K562 (cell line): ENCODE measurements around the gene NEDD1. TPM values are rescaled to one million over a fixed set of nuclear protein-coding genes. Genes with fewer than 3 reads are reported as not detected.

ENCODE experiments used
- ATAC-seq: fragments of 200-7000 bp; cut with Tn5 transposase; 3 replicates; pipeline ENCODE4 v1.9.1; 2020; ENCODE audit warnings: moderate library complexity
- BruUV-seq: library from RNA; stranded (reverse); fragments of 400-500 nt; replicated peaks from 2 replicates; lab custom pipeline; 2021; lab: Mats Ljungman, UMichigan
- CTCF ChIA-PET: fragments of 300-600 bp; formaldehyde crosslinking; extraction: SDS; loops from one replicate; lab custom pipeline; 2021; ENCODE audit warnings: low intra/inter-chr PET ratio; lab: Yijun Ruan, JAX
- POLR2A ChIA-PET: fragments of 300-600, 350-650 bp; sonication (Branson Sonifier 250); formaldehyde crosslinking; extraction: SDS; loops from one replicate; lab custom pipeline; 2021; ENCODE audit warnings: antibody characterized with exemption, inconsistent platforms; lab: Yijun Ruan, JAX
- DNase-seq, 4 experiments: peaks; one replicate each; pipeline versions ENCODE4 v3.0.0 to v3.0.0-alpha.2; 2011 to 2018; ENCODE audit warnings: low spot score in 3 of 4, mixed read lengths in 3 of 4; ENCODE audit errors: extremely low read depth in 1 of 4
- FAIRE-seq: peaks from 2 replicates; lab custom pipeline; 2011; peaks lifted over from hg19 to GRCh38; lab: Jason Lieb, UNC
- H2AFZ ChIP-seq: 2 replicates; pipeline ENCODE4 v1.6.0; 2011; ENCODE audit warnings: low read depth, low read length, control low read depth, inconsistent platforms
- H3K27ac ChIP-seq: fragments of 200-600 bp; 3 replicates; pipeline ENCODE4 v1.8.0; 2011; ENCODE audit warnings: low read depth, mild to moderate bottlenecking, control low read depth, inconsistent platforms, low read length, moderate library complexity, mixed read lengths; ENCODE audit errors: extremely low read depth
- H3K27me3 ChIP-seq, 2 experiments: fragments of 300-600 bp in 1 of 2; 2 replicates in 1 of 2; 3 replicates in 1 of 2; pipeline versions ENCODE4 v1.6.0 to v1.8.0; 2011; ENCODE audit warnings: inconsistent platforms in 2 of 2, low read length in 2 of 2, mild to moderate bottlenecking in 1 of 2, mixed read lengths in 1 of 2, moderate library complexity in 1 of 2; ENCODE audit not compliant: control insufficient read depth in 2 of 2, insufficient read depth in 2 of 2
- H3K36me3 ChIP-seq: fragments of 300-600 bp; 3 replicates; pipeline ENCODE4 v1.8.0; 2011; ENCODE audit warnings: mild to moderate bottlenecking, low read length, inconsistent platforms; ENCODE audit not compliant: control insufficient read depth, insufficient read depth
- H3K4me1 ChIP-seq, 2 experiments: fragments of 200-600 bp in 1 of 2; replicated peaks in 1 of 2; 2 replicates in 1 of 2; 3 replicates in 1 of 2; pipeline versions ENCODE4 v1.5.1 to v1.8.0; 2011; ENCODE audit warnings: inconsistent platforms in 2 of 2, low read length in 2 of 2, mild to moderate bottlenecking in 1 of 2, mixed read lengths in 1 of 2, moderate library complexity in 1 of 2; ENCODE audit not compliant: control insufficient read depth in 2 of 2, insufficient read depth in 2 of 2
- H3K4me2 ChIP-seq: 2 replicates; pipeline ENCODE4 v1.6.1; 2011; ENCODE audit warnings: low read length, control low read depth, inconsistent platforms, mixed read lengths; ENCODE audit not compliant: insufficient read depth
- H3K4me3 ChIP-seq: fragments of 200-600 bp; sonication (generic), shearing (Covaris generic); 2 replicates; pipeline ENCODE4 v1.5.1; 2016; ENCODE audit warnings: control low read depth, inconsistent platforms
- H3K79me2 ChIP-seq: fragments of 200-600 bp; 3 replicates; pipeline ENCODE4 v1.8.0; 2011; ENCODE audit warnings: low read length, inconsistent platforms; ENCODE audit not compliant: control insufficient read depth, insufficient read depth
- H3K9ac ChIP-seq, 2 experiments: 2 replicates each; pipeline versions ENCODE4 v1.6.0 to v1.6.1; 2011; ENCODE audit warnings: low read depth in 2 of 2, low read length in 2 of 2, control low read depth in 1 of 2, inconsistent platforms in 1 of 2, mild to moderate bottlenecking in 1 of 2, mixed read lengths in 1 of 2; ENCODE audit not compliant: insufficient read depth in 1 of 2
- H3K9me1 ChIP-seq: one replicate; pipeline ENCODE4 v1.6.0; 2011; ENCODE audit warnings: inconsistent platforms, mild to moderate bottlenecking, low read length, moderate library complexity; ENCODE audit not compliant: control insufficient read depth, insufficient read depth
- H3K9me3 ChIP-seq: replicated peaks from 2 replicates; pipeline ENCODE4 v1.5.1; 2011; ENCODE audit warnings: low read depth, low read length, inconsistent platforms; ENCODE audit not compliant: control insufficient read depth, insufficient read depth
- H4K20me1 ChIP-seq: replicated peaks from 2 replicates; pipeline ENCODE4 v1.6.1; 2011; ENCODE audit warnings: low read length, inconsistent platforms, mixed read lengths; ENCODE audit not compliant: control insufficient read depth, insufficient read depth
- FIP1L1 ChIP-seq: fragments of 200-400 bp; formaldehyde crosslinking; IDR thresholded peaks from 2 replicates; pipeline ENCODE4 v1.6.1; 2018; ENCODE audit warnings: mild to moderate bottlenecking, low read depth, low read length; ENCODE audit not compliant: poor library complexity, severe bottlenecking
- GABPB1 ChIP-seq: sonication (generic); formaldehyde crosslinking; IDR thresholded peaks from 2 replicates; pipeline ENCODE4 v1.8.0; 2022; ENCODE audit warnings: mild to moderate bottlenecking, missing genetic modification reagents
- HDAC8 ChIP-seq: fragments of 450-650 bp; IDR thresholded peaks from 2 replicates; pipeline ENCODE4 v1.6.1; 2016; ENCODE audit warnings: mild to moderate bottlenecking, missing genetic modification characterization, moderate library complexity, missing compliant biosample characterization
- IRF9 ChIP-seq: fragments of 450-650 bp; IDR thresholded peaks from 2 replicates; pipeline ENCODE4 v1.6.1; 2016; ENCODE audit warnings: missing biosample characterization, missing genetic modification characterization
- MTA1 ChIP-seq: fragments of 450-650 bp; IDR thresholded peaks from 2 replicates; pipeline ENCODE4 v1.6.1; 2017; ENCODE audit warnings: borderline replicate concordance
- RB1 ChIP-seq: fragments of 450-650 bp; IDR thresholded peaks from 2 replicates; pipeline ENCODE4 v1.6.1; 2017; ENCODE audit warnings: low read depth, mild to moderate bottlenecking
- TFAP4 ChIP-seq: sonication (generic); formaldehyde crosslinking; IDR thresholded peaks from 2 replicates; pipeline ENCODE4 v1.8.0; 2022; ENCODE audit warnings: missing genetic modification reagents, mild to moderate bottlenecking, moderate library complexity, borderline replicate concordance
- WGBS: fragments of 100-300 bp; shearing (Covaris generic); methylation state at CpG from one replicate; pipeline ENCODE4 v1.1.6; 2016; ENCODE audit warnings: low coverage, mixed read lengths; ENCODE audit not compliant: insufficient coverage; ENCODE audit errors: missing lambda C conversion rate; 5-methylcytosine and 5-hydroxymethylcytosine counted together
- in situ Hi-C: fragments of 300-500 bp; cut with MboI; formaldehyde crosslinking; loops from 4 replicates; pipeline ENCODE4 v1.15.0; 2018; ENCODE audit warnings: inconsistent platforms, mixed read lengths
- intact Hi-C: fragments of 100-400 bp; cut with micrococcal nuclease; formaldehyde crosslinking; loops from 2 replicates; pipeline ENCODE4 v1.14.2; 2022
- polyA plus RNA-seq, 8 experiments: library from polyadenylated mRNA; depleted of rRNA in 4 of 8; stranded (reverse) in 5 of 8; unstranded in 3 of 8; fragments of >200 nt; fragmentation: Nextera tagmentation in 2 of 8; fragmentation: Illumina TruSeq in 1 of 8; extraction: Ambion mirVana in 2 of 8; extraction: Trizol in 1 of 8; gene quantifications; 2 replicates each; pipeline versions ENCODE4 v1.2.1 to v1.2.3, GENCODE V29; 2011 to 2014; ENCODE audit warnings: inconsistent platforms in 1 of 8, missing spikeins in 1 of 8
- total RNA-seq, 7 experiments: library from RNA; depleted of rRNA in 6 of 7; stranded (reverse); fragments of >200 nt in 6 of 7; fragmentation: Illumina TruSeq in 2 of 7; extraction: Trizol in 2 of 7; gene quantifications; 2 replicates each; pipeline versions ENCODE4 v1.2.1 to v1.2.3, GENCODE V29; 2011 to 2021; ENCODE audit warnings: low replicate concordance in 1 of 7

NEDD1 gene
- total and polyA plus RNA-seq, 9 of the 15 experiments (the other 6 are each of a cell fraction or from before 2014, with no cell fraction given) = 7.5 to 29.3 (median 14.8) TPM

DNA sequence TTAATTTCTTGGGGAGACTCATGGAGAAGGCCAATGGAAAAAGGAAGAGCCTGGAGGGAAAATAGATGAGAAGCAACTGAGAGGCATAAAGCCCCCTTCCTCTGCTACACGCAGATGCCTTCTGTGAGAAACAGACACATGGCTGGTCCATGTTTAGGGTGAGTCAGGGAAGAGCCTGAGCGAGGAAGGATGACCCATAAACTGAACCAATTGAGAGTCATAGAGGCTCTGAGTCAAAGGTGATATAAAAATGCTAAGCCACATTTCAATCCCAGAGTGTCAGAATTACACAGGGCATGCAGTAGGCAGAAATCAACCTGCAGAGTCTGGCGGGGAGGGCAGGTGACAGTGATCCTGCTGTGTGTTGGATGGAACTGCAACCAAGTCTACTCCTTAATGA, 30.1 kb upstream of the NEDD1 start:
- no peak overlapping the region for H3K27ac ChIP-seq
- H3K9me1 ChIP-seq = no peaks in the 10 kb centered on the region
- H3K27me3 ChIP-seq = peaks cover 3 to 5% of the 10 kb centered on the region in 2 experiments; a peak in 2 of 5 replicates
- H4K20me1 ChIP-seq = no peaks in the 10 kb centered on the region
- no peaks in the 10 kb centered on the region for H3K4me1 ChIP-seq
- 0% methylated on average over 3 of the region's 3 CpGs for WGBS
- POLR2A ChIA-PET = interaction anchor here (0.7 kb wide), 1 partner anchor 140 kb away, joined by 3 read pairs; no protein-coding TSS in a partner anchor
- in situ Hi-C loops (no loop called here), intact Hi-C loops (no loop called here)
- no peak overlapping the region for H2AFZ ChIP-seq
- BruUV-seq = no TSS peak
- H3K9me3 ChIP-seq = no peaks in the 10 kb centered on the region
- H3K4me2 ChIP-seq = no peak overlapping the region
- no peak overlapping the region for H3K9ac ChIP-seq
- no peaks in the 10 kb centered on the region for H3K79me2 ChIP-seq
- no peaks in the 10 kb centered on the region for H3K36me3 ChIP-seq
- FAIRE-seq (no peak), DNase-seq (no peak), ATAC-seq (no peak; the same call in 2 of the 3 replicates)
- CTCF ChIA-PET = no interaction called here
- TF ChIP-seq HDAC8 (tag) (no peak), FIP1L1 (no peak), GABPB1 (CRISPR knock-in tag) (no peak), MTA1 (no peak), IRF9 (tag) (no peak), RB1 (no peak), TFAP4 (CRISPR knock-in tag) (no peak)
- TF ChIP-seq, all 486 proteins: peak for 0
- H3K4me3 ChIP-seq = no peak overlapping the region
